Measurements from ENCODE around the gene BCO2. TPM values are rescaled to one million over a fixed set of nuclear protein-coding genes. Genes with fewer than 3 reads are reported as not detected.

Gene BCO2
- total and polyA plus RNA-seq, 2 experiments from 2014 or later: 0.63 to 1.1 TPM

- peak; percentile 98 for ATAC-seq
- H3K36me3 Mint-ChIP-seq (ENCODE audit: low read depth): no peaks in the 10 kb centered on the region
- Histone ChIP-seq H2AFZ (no peak overlapping the region), H3K4me3 (no peak overlapping the region), H3K4me2 (no peak overlapping the region), H3K27ac (ENCODE audit: low read depth) (no peak overlapping the region), H3K27me3 (ENCODE audit: insufficient read depth) (no peaks in the 10 kb centered on the region; the same call in 1 of the 2 replicates), H3K79me2 (replicated peaks; ENCODE audit: insufficient read depth) (no peaks in the 10 kb centered on the region), H3F3A (replicated peaks; ENCODE audit: low read depth) (no peaks in the 10 kb centered on the region), H4K20me1 (replicated peaks; ENCODE audit: insufficient read depth) (no peaks in the 10 kb centered on the region), H3K36me3 (ENCODE audit: insufficient read depth) (no peaks in the 10 kb centered on the region), H3K4me1 (ENCODE audit: insufficient read depth) (no peaks in the 10 kb centered on the region), H3K9me2 (ENCODE audit: insufficient read depth) (no peaks in the 10 kb centered on the region)
- H3K4me1 Mint-ChIP-seq: no peaks in the 10 kb centered on the region
- H3K4me3 Mint-ChIP-seq: no peak overlapping the region
- TF ChIP-seq POLR2AphosphoS5 (IDR thresholded peaks at IDR 0.05; ENCODE audit: low read depth) (no peak), CTCF (conservative IDR thresholded peaks at IDR 0.05; ENCODE audit: low read depth in 2 of 2) (peak; percentile 75 to 84)
- H3K9me3 Mint-ChIP-seq: no peaks in the 10 kb centered on the region
- no peak overlapping the region for H3K27ac Mint-ChIP-seq
- peak; percentile 74 for DNase-seq (ENCODE audit: low spot score)
- peaks cover 6% of the 10 kb centered on the region for H3K27me3 Mint-ChIP-seq (ENCODE audit: insufficient read depth, low read depth, poor library complexity)
Measured at GRCh38 chr11:112219476-112220232, 44.3 kb downstream of the BCO2 start.

- no peak overlapping the region for H3K4me3 ChIP-seq
- Mint-ChIP-seq H3K4me3 (no peak overlapping the region), H3K4me1 (no peaks in the 10 kb centered on the region), H3K9me3 (no peaks in the 10 kb centered on the region), H3K27me3 (ENCODE audit: insufficient read depth, low read depth, poor library complexity) (peaks cover 9% of the 10 kb centered on the region), H3K27ac (no peak overlapping the region), H3K36me3 (ENCODE audit: low read depth) (no peaks in the 10 kb centered on the region)
- H3K27ac ChIP-seq (ENCODE audit: low read depth): no peak overlapping the region
- DNase-seq (ENCODE audit: low spot score) (no peak), ATAC-seq (no peak)
- H2AFZ ChIP-seq: no peak overlapping the region
- no peaks in the 10 kb centered on the region for H3K79me2 ChIP-seq (replicated peaks; ENCODE audit: insufficient read depth)
- no peaks in the 10 kb centered on the region for H3K4me1 ChIP-seq (ENCODE audit: insufficient read depth)
- no peaks in the 10 kb centered on the region for H4K20me1 ChIP-seq (replicated peaks; ENCODE audit: insufficient read depth)
- H3K9me2 ChIP-seq (ENCODE audit: insufficient read depth): no peaks in the 10 kb centered on the region
- no peaks in the 10 kb centered on the region; the same call in 1 of the 2 replicates for H3K27me3 ChIP-seq (ENCODE audit: insufficient read depth)
- no peaks in the 10 kb centered on the region for H3F3A ChIP-seq (replicated peaks; ENCODE audit: low read depth)
- no peaks in the 10 kb centered on the region for H3K36me3 ChIP-seq (ENCODE audit: insufficient read depth)
- H3K4me2 ChIP-seq: no peak overlapping the region
- TF ChIP-seq ETS1 (IDR thresholded peaks at IDR 0.05): no peak
- TF ChIP-seq POLR2AphosphoS5 (IDR thresholded peaks at IDR 0.05; ENCODE audit: low read depth): no peak
- TF ChIP-seq CTCF (conservative IDR thresholded peaks at IDR 0.05; ENCODE audit: low read depth in 2 of 2): no peak
- no peak for TF ChIP-seq ZNF331 (CRISPR knock-in tag; IDR thresholded peaks at IDR 0.05; ENCODE audit: low read depth)
- TF ChIP-seq JUNB (IDR thresholded peaks at IDR 0.05; ENCODE audit: unreplicated experiment): no peak
- TF ChIP-seq CREB1 (CRISPR knock-in tag; IDR thresholded peaks at IDR 0.05; ENCODE audit: low read depth): no peak
- TF ChIP-seq NANOG (IDR thresholded peaks at IDR 0.05; ENCODE audit: borderline replicate concordance): no peak
- no peak for TF ChIP-seq ZNF462 (CRISPR knock-in tag; IDR thresholded peaks at IDR 0.05)
- no peak for TF ChIP-seq STAT1 (IDR thresholded peaks at IDR 0.05; ENCODE audit: unreplicated experiment)
Measured at GRCh38 chr11:112221274-112221835, 46.0 kb downstream of the BCO2 start.

All from GM23338 (cell line).